ACC112 (cell line): Measurements from ENCODE around the gene DHCR7.
"Not testable (repeated sequence)": the region's sequence is repeated elsewhere in the genome, so short reads cannot be mapped to it uniquely, and the experiment has no call there.

Source experiments
- H2AFZ ChIP-seq: fragments of 200-600 bp; sonication (generic); one replicate; pipeline ENCODE4 v1.6.0; 2017; ENCODE audit warnings: antibody characterized with exemption, low read length; ENCODE audit not compliant: unreplicated experiment
- H3K27ac ChIP-seq: fragments of 200-600 bp; sonication (generic); 2 replicates; pipeline ENCODE4 v1.5.1; 2014; ENCODE audit warnings: low read depth, mild to moderate bottlenecking, antibody characterized with exemption, low read length, moderate library complexity
- H3K27me3 ChIP-seq: fragments of 200-600 bp; sonication (generic); 2 replicates; pipeline ENCODE4 v1.6.1; 2014; ENCODE audit warnings: mild to moderate bottlenecking, antibody characterized with exemption, low read length, moderate library complexity, mixed read lengths; ENCODE audit not compliant: insufficient read depth
- H3K36me3 ChIP-seq: fragments of 200-600 bp; sonication (generic); 2 replicates; pipeline ENCODE4 v1.6.1; 2016; ENCODE audit warnings: mild to moderate bottlenecking, antibody characterized with exemption, low read length, moderate library complexity, mixed read lengths; ENCODE audit not compliant: insufficient read depth
- H3K4me1 ChIP-seq: fragments of 200-600 bp; sonication (generic); one replicate; pipeline ENCODE4 v1.6.1; 2016; ENCODE audit warnings: low read length, mixed read lengths; ENCODE audit not compliant: insufficient read depth, unreplicated experiment, control insufficient read depth
- H3K4me3 ChIP-seq: fragments of 200-600 bp; sonication (generic); 2 replicates; pipeline ENCODE4 v1.5.1; 2014; ENCODE audit warnings: mild to moderate bottlenecking, low read depth, low read length
- H3K79me2 ChIP-seq: fragments of 200-600 bp; sonication (generic); one replicate; pipeline ENCODE4 v1.6.0; 2016; ENCODE audit warnings: low read length; ENCODE audit not compliant: control insufficient read depth, unreplicated experiment, insufficient read depth

Gene DHCR7

GRCh38 chr11:71426413-71426812 lies 21.8 kb downstream of the DHCR7 start:
- Histone ChIP-seq H2AFZ (no peak overlapping the region), H3K27me3 (peaks cover 15% of the 10 kb centered on the region; the same call in 1 of the 2 replicates), H3K4me1 (no peaks in the 10 kb centered on the region), H3K36me3 (no peaks in the 10 kb centered on the region), H3K79me2 (no peaks in the 10 kb centered on the region), H3K4me3 (no peak overlapping the region), H3K27ac (no peak overlapping the region)

- Histone ChIP-seq H3K79me2 (no peaks in the 10 kb centered on the region), H3K27me3 (peaks cover 15% of the 10 kb centered on the region; the same call in 1 of the 2 replicates), H3K36me3 (no peaks in the 10 kb centered on the region), H2AFZ (no peak overlapping the region), H3K4me1 (no peaks in the 10 kb centered on the region), H3K27ac (no peak overlapping the region), H3K4me3 (no peak overlapping the region)
Observed at GRCh38 chr11:71425860-71426259, 22.3 kb downstream of the DHCR7 start.

GRCh38 chr11:71425409-71425808 lies 22.8 kb downstream of the DHCR7 start:
- Histone ChIP-seq H3K36me3 (no peaks in the 10 kb centered on the region), H3K27ac (no peak overlapping the region), H3K4me1 (no peaks in the 10 kb centered on the region), H2AFZ (no peak overlapping the region), H3K4me3 (no peak overlapping the region), H3K27me3 (peaks cover 15% of the 10 kb centered on the region; the same call in 1 of the 2 replicates), H3K79me2 (no peaks in the 10 kb centered on the region)

- no peak overlapping the region for H3K4me3 ChIP-seq
- no peaks in the 10 kb centered on the region for H3K79me2 ChIP-seq
- H3K4me1 ChIP-seq, result no peaks in the 10 kb centered on the region
- H3K27ac ChIP-seq, result no peak overlapping the region
- no peaks in the 10 kb centered on the region for H3K36me3 ChIP-seq
- no peak overlapping the region for H2AFZ ChIP-seq
- peaks cover 7% of the 10 kb centered on the region; the same call in 1 of the 2 replicates for H3K27me3 ChIP-seq
Observed at GRCh38 chr11:71423181-71423790, 24.9 kb downstream of the DHCR7 start.

- H3K79me2 ChIP-seq, H3K36me3 ChIP-seq, H2AFZ ChIP-seq, H3K27me3 ChIP-seq, H3K4me1 ChIP-seq, H3K27ac ChIP-seq, H3K4me3 ChIP-seq: not testable (repeated sequence)
Observed at GRCh38 chr11:71422318-71422717, 25.9 kb downstream of the DHCR7 start.

GRCh38 chr11:71421392-71421950 lies 26.7 kb downstream of the DHCR7 start:
- H3K27ac ChIP-seq, result no peak overlapping the region
- no peaks in the 10 kb centered on the region for H3K4me1 ChIP-seq
- 0 out of 2 replicates have a peak, but pooled peaks cover 4% of the 10 kb centered on the region for H3K27me3 ChIP-seq
- H2AFZ ChIP-seq, result no peak overlapping the region
- no peaks in the 10 kb centered on the region for H3K79me2 ChIP-seq
- no peaks in the 10 kb centered on the region for H3K36me3 ChIP-seq
- no peak overlapping the region for H3K4me3 ChIP-seq

GRCh38 chr11:71420455-71421241 lies 27.5 kb downstream of the DHCR7 start:
- Histone ChIP-seq H3K36me3 (no peaks in the 10 kb centered on the region), H3K27me3 (peaks cover 11% of the 10 kb centered on the region), H3K27ac (no peak overlapping the region), H3K4me3 (no peak overlapping the region), H3K4me1 (no peaks in the 10 kb centered on the region), H3K79me2 (no peaks in the 10 kb centered on the region), H2AFZ (no peak overlapping the region)

- Histone ChIP-seq H3K4me1 (no peaks in the 10 kb centered on the region), H3K36me3 (no peaks in the 10 kb centered on the region), H2AFZ (no peak overlapping the region), H3K27ac (no peak overlapping the region), H3K79me2 (no peaks in the 10 kb centered on the region), H3K27me3 (peaks cover 30% of the 10 kb centered on the region), H3K4me3 (no peak overlapping the region)
Observed at GRCh38 chr11:71418643-71419042, 29.6 kb downstream of the DHCR7 start.

- Histone ChIP-seq H3K4me3 (no peak overlapping the region), H3K79me2 (no peaks in the 10 kb centered on the region), H3K4me1 (no peaks in the 10 kb centered on the region), H3K27ac (no peak overlapping the region), H3K36me3 (no peaks in the 10 kb centered on the region), H2AFZ (no peak overlapping the region), H3K27me3 (peaks cover 51% of the 10 kb centered on the region)
Observed at GRCh38 chr11:71414645-71415044, 33.5 kb downstream of the DHCR7 start.

- no peaks in the 10 kb centered on the region for H3K79me2 ChIP-seq
- no peak overlapping the region for H3K27ac ChIP-seq
- H2AFZ ChIP-seq, result no peak overlapping the region
- no peak overlapping the region for H3K4me3 ChIP-seq
- no peaks in the 10 kb centered on the region for H3K36me3 ChIP-seq
- no peaks in the 10 kb centered on the region for H3K4me1 ChIP-seq
- peaks cover 52% of the 10 kb centered on the region for H3K27me3 ChIP-seq
Observed at GRCh38 chr11:71410363-71410966, 37.7 kb downstream of the DHCR7 start.
